T-helper 1 cell treated with Interleukin-12 subunit alpha and Interleukin-12 subunit beta and Interleukin-4 antibody, amounts not matched to agents 30 ng/mL and 1 ng/mL, for 36 hours (primary cell): ENCODE data around the gene CDC42. TPM values are rescaled to one million over a fixed set of nuclear protein-coding genes. Genes with fewer than 3 reads are reported as not detected.

Experiments
- intact Hi-C: fragments of 100-400 bp; cut with micrococcal nuclease; formaldehyde crosslinking; loops from one replicate; pipeline ENCODE4 v1.15.1; 2024
- total RNA-seq: library from RNA; stranded (reverse); gene quantifications from 2 replicates; pipeline ENCODE4 v1.2.3, GENCODE V29; 2022

CDC42 gene
- total RNA-seq, 1 donor from 2014 or later, result 419 TPM

DNA sequence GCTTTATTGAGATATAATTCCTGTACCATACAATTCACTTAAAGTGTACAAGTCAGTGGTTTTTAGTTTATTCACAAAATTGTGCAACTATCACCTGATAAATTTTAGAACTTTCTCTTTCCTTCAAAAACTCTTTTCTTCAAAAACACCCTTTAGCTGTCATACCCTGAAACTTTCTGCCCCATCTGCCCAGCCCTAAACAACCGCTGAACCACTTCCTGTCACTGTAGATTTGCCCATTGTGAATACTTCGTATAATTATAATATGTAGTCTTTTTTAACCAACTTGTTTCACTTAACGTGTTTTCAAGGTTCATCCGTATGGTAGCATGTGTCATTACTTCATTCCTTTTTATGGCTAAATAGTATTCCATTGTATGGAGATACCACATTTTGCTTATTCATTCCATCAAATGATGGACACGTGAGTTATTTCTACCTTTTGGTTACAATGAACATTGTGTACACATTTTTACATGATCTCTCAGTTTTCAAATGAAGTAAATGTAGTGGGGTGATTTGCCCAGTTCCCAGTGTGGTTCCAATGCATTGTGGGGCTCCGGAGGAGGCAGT is 52.4 kb downstream of the CDC42 start:
- intact Hi-C loops, result loop anchor here (1.0 to 2.0 kb wide), 6 partner anchors 13 to 537 kb away; no protein-coding TSS in a partner anchor

DNA sequence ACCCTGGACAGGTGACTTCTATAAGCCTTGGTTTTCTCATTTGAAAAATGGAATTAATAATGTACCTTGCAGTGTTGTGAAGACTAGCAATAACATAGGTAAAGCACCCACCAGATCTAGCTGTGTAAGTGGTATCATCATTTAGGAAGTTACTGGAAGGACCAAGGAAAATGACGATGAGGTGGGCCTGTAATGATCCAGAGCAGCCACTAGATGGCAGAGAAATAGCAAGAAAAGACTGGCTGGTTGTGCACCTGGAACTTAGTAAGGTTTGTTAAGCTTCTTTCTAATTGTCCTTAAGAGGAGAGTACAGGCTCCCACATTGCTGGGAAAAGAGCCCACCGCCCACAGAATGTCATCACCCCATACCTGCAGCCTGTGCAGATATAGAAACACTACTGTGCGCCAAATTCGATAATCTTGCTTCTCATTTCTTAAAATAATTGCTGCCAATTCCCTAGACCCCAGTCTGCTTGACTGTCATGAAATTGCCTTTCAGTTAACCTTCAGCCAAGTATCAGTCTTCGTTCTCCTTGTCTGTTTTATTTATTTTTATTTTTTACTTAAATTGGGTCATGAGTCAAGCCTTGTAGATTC is 53.2 kb downstream of the CDC42 start:
- intact Hi-C loops, result loop anchor here (1.0 to 2.0 kb wide), 6 partner anchors 13 to 537 kb away; no protein-coding TSS in a partner anchor

DNA sequence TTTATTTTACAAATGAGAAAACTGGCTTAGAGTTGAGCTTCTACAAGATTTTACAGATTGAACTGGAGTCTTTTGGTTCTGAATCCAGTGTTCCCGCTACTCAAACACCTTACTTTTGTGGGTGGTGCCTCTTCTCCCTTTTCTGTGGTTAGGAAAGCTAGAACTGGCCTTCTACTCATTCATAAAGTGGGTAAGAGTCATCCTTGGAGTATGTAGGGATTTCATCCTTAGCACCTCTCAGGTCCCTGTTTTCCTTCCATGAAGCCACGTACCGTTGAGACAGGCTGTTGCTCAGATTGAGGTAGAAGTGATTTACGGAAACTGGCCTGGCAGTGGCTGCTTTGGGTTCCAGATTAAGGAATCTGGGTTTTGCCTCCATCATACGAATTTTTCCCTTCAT is 54.6 kb downstream of the CDC42 start:
- intact Hi-C loops, result no loop called here

DNA sequence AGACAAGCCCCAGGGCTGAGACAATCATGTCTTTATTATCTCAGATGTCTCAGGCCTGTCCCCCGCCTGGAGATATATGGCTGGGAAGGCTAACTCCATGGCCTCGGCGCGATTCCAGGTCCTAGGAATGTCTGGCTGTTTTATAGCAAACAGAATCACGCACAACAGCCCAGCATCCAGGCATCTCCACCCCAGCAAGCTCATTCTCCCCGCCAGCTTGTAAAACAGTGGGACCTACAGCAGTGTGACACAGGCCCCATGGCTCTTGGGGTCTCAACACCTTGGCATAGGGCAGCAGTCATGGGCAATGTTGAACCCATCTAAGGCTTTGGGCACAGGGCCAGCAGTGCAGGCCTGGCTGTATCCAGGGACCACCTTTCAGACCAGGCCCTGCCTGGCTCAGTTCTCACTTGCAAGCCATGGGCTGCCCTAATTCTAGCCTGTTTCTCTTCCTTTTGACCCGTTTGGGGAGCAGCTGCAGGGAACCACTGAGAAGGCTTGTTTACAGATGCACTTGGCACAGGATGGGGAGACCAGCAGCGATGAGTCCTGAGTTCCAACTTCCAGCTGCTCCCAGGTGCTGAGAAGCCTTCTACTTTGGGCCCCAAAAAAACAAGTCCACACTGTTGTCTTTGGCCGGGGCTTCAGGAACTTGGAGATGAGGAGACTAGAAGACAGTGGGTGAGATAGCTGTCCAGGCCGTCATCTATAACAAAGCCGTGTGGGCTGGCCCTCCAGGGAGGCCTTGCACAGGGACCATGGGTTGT is 56.0 kb downstream of the CDC42 start:
- intact Hi-C loops, result no loop called here

DNA sequence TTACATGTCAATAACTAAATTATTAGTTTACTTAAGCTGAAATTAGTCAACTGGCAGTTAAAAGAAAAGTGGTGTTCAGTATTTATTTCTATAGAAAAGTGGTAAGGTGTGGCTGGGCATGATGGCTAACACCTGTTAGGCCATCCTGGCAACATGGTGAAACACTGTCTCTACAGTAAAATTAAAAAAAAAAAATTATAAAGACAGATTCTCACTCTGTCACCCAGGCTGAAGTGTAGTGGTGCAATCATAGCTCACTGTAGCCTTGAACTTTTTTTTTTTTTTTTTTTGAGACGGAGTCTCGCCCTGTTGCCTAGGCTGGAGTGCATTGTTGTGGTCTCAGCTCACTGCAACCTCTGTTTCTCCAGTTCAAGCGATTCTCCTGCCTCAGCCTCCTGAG is 57.5 kb downstream of the CDC42 start:
- intact Hi-C loops, result no loop called here

DNA sequence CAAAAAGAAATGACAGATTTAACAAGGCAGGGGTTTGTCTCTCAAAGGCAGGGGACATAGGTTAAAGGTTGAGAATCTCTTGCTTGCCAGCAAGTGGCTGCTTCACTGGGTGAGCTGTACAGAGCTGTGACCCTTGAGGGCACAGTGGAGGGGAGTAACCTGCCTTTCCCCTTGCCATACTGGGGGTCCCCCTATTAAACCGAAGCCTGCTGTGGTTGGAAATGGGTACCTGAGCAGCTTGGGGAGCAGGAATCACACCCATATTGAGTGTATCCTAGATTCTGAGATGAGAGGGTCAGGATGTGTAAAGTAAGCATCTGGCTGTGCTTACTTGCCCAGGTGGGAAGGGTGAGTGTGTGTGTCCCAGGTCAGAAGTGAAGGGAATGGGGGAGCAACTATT is 58.6 kb downstream of the CDC42 start:
- intact Hi-C loops, result no loop called here

DNA sequence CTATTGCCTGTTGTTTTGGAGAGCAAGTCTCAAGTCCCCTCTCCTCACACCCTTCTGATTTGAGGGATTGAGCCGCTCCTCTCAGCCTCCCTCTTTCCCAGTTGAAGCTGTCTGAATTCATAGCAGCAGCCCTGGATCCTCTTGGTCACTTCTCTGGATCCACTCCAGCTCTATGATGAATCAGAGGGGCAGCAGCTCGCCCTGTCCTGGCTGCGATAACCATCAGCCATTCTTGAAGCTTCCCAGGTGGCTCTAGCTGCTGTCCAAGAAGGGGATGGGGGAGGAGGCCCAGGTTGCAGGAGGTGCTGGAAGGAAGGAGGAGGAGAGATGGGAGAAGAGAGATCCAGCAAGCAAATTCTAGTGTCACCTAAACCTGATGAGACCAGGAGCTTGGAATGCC is 59.1 kb downstream of the CDC42 start:
- intact Hi-C loops, result no loop called here

DNA sequence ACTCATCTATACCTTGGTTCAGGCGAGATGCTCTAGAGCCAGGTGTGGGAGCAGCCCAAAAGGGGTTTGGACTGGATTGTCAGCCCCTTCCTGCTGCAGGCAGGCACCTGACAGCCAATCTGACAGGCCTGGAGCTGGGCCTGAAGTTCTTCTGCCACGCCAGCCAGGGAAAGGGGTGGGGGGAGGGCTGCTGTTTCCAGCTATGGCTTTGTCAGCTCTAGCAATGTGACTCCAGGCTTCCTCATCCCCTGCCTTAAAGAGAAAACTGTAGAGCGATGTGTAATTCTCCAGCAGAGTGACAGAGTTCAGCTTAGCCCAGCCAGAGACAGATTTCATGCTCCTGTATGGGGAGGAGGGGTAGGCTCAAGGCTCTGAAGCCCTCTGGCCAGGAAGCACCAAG is 60.0 kb downstream of the CDC42 start:
- intact Hi-C loops, result no loop called here

DNA sequence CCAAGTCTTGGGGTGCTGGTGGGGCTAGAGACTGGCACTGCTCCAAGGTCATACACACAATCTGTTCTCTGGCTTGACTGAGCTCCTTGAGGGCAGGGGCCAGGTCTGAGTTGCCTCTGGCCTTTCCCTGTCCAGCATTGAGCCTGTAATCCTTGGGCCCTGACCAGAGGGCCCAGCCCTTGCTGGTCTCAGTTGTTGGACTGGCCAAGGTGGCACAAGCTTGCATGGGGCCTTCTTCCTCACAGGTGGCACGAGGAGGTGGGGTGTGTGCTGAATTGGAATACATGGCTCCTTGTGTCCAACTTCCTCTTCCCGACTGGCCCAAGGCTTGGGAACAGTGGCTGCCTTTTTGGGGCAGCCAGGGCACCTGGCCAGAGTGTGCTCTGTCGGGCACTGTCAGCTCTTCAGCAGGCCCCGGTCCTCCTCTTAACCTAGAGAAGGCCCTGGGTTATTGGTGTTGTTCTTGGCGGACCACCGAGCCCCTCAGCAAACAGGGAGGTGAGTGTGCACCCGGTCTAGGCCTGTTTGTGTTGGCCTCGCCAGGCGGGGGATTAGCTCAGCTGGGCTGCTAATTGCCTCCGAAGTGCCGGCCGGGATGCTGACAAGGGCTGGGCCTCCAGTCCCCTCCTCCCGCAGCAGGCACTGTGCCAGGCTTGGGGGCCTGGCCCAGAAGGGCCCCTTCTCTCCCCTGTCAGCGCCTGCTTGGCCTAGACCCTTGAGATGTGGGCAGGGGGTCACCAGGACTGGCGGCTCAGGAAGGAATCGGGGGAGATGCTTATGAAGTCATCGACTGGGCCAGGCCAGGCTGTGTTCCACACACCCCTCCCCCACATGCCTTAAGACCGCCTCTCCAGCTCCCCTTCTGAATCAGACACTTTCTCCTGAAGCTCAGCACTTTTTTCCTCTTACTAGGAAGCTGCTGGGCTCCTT is 61.8 kb downstream of the CDC42 start:
- intact Hi-C loops, result no loop called here

DNA sequence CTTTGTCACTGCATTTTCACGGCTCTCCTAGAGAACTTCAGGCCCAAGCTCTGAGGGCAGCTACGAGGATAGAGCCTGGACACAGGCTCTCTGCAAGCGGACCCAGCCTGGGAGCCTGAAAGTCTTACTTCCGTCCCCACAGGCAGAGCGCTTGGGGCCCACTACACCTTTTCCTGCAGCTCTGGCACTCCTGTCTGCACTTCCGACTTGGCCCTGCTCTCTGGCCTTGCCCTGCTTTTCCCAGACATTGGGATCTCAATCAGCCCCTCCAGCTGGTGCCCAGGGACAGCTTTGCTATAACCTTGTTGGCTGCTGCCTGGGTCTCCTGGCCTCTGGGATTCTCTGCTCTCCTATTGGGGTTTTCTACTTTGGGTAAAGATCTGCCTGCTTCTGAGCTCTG is 62.8 kb downstream of the CDC42 start:
- intact Hi-C loops, result no loop called here

DNA sequence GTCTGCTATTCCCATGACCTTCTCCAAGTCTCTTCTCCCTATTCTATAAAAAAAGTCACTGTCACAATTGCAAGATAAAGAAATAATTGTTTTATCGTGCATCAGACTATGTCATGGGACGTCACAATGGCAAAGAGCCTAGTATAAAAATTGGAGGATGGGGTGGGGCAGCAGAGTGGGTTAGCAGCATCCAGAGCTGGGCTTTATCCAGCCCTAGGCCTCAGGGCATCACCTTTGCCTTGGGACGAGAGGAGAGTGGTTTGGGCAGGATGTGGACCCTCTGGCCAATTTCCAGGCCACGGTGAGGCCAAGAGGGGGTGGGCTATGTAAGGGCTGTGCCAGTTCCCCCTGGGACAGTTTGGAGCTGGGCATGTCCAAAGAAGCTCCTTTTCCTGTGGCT is 64.7 kb downstream of the CDC42 start:
- intact Hi-C loops, result no loop called here

DNA sequence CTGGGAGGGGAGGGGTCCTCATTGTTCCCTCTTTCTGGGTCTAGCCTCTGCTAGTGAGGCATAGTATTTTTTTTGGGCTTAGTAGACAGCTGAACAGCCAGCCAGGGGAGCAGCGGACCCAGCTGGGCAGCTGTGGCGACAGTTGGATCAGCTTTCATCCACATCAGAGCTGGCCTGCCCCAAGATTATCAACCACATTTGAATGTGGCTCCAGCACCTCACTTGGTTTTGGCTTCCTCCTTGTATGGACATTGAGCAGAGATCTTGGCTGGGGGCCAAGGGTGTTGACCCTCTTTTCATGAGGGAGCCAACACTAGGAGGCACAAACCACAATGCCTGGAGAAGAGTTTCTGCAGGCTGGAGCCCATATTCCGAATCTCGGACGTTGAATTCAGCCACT is 65.3 kb downstream of the CDC42 start:
- intact Hi-C loops, result no loop called here

DNA sequence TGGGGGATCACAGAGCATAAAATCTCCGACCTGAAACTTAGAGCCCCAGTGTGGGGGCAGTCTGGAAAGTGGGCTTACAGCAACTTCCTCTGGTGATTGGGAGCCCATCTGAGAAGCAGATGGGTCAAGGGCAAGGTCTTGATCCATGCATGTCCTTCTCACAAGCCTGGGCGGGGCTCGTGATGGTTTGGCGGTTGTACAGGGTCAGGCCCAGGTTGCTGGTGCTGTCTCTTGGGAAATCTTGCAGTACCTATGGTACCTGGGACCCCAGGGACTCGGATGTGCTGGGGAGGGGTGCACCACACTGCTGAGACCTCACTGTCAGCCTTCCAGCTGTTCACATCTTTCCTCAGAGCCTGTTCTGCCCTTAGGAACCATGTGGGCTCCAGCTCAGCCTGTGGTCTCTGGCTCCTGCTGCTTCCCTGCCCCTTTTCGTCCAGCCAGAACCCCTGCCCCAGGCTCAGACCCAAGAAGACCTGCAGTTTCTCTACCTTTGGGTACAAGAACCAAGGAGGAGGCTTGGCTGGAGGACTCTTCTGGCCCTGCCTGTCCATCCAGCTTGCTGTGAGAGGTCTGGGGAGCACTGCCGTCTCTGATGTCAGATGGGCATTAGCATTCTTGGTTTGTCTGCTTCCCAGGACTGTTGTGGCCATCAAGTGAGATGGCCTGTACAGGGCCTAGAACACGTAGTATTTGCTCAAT is 65.9 kb downstream of the CDC42 start:
- intact Hi-C loops, result no loop called here

DNA sequence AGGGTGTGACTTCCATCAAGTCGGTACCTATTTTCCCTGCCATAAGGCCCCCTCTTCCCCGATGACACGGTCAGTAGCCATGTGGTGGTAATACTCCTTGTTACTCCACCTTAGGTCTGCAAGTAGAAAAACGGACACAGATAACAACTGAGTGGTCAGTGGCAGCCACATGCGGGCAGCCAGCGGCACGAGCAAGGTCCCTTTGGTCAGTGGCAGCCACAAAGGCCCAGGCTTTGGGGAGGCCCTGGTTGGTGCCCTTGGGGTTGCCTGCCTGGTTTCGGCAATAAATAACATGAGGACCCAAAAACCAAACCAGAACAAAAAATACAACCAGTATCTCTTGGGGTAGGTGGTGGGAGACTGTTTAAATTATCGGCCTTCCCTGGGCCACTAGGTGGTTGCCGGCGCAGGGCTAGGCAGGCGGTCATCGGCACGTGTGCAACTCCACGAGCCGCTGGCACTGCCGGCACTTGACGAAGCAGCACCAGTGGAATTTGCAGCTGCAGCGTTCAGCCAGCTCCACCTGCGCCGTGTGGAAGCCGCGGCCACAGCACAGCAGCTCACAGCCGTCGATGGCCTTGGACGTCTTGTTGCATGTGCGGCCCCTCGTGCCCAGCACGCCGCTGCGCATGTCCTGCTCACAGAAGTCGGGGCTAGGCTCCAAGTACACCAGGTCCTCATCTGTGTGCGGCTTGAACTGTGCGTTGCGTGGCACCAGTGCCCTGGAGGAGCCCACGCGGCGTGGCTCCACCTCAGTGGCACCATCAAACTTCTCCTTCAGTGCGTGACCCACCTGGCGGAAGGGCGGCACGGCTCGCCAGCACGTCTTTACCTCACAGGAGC is 67.3 kb downstream of the CDC42 start:
- intact Hi-C loops, result no loop called here

DNA sequence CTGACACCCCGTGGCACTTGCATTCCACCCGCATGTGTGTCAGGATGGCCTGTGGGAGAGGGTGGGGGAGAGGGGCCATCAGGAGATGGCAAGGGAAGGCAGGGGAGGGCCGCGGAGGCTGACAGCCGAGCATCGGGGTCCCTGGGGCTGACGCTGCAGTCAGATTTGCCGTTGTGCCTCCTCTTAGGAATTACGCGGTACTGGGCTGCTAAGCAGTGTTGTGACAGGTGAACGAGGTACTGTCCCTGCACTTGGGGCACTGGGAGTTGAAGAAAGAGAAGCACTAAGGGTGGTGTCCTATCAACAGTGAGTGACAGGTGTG is 67.9 kb downstream of the CDC42 start:
- intact Hi-C loops, result no loop called here

DNA sequence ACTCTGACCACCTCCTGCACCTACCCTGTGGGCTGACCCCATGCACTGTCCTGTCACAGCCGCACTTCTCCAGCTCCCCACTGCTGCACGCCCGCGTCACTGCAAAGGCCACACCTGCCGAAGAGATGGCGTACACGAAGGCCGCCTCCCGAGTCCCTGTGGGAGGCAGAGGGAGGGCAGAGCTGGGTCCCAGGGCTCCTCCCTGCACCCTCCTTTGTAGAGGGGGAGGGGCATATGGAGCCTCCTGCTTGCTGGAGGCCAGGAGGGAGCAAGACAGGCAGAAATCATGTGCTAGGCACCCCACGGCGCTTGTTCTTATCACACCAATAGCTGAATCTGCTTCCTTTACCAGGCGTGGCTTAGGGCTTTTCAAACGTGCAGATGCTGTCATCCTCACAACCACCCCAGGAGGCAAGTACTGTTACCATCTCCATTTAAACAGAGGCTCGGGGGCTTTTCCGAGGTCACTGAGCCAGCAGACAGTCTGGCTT is 69.0 kb downstream of the CDC42 start:
- intact Hi-C loops, result no loop called here

DNA sequence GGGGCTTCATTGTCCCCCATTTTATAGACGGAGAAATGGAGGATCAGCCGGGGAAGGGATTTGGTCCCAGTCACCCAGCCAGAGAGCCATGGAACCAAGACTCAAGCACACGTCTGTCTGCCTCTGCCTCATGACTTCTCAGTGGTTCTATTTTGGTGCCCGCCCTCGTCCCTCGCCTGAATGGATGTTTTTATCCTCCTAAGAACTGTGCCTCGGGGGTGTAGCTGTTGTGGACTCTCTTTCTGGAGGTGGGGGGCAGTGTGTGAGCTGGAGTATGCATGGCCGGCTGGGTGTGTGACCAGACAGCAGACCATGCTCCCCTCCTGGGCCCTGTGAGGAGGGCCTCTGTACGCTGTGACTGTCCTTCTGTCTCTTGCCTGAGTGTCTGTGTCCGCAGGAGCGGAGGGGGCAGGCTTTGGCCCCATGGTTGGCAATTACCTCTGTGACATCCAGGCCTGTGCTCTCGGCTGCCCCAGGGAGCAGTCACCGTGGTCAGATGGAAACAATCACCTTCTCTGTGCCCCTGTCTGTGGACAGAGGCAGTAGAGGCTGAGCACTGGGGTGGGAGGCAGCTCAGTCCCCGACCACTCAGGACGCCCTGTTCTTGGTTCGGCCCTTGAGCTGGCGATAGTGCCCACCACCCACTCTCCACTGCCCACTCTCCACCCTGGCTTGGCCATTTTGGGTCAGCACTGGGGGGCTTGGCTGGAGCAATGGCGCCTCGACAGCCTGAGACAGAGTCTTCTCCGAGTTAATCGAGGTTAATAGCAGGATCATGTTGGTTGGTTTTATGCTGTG is 70.0 kb downstream of the CDC42 start:
- intact Hi-C loops, result no loop called here

DNA sequence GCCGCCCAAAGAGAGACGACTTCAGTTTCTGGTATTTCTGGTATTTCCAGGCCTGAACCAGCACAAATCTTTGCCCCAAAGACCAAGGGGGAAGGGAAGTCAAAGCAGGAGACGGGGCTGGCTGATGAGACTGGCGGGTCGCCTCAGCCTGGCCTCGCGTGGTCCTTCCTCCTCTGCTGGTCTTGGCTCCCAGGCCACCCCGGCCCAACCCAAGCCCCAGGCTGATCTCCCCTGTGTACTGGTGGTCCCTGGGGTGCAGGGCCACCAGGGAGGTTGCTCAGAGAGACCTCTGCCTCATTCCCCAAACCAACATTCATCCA is 70.5 kb downstream of the CDC42 start:
- intact Hi-C loops, result no loop called here

DNA sequence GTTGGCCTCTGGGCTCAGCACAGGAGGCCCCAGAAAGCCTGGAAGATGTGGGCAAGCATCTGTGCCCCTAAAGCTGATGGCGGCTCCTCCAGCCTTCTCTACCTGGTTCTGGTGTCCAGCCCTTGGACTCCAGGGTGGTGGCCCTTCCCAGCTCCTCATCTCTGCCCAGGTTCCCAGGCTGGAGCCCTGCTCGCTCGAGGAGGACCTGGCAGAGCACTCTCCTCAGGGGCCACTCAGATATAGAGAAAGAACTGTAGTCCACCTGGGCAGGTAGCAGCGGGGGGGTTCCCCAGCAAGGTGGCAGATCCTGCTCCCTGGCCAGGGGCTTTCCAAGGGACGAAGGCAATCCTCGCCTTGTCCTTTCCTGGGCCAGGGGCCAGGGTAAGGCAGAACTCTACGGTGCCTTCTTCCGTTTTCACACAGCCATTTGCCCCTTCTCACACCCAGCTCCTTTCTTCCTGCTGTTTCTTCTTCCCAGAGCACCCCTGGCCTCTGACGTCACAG is 71.4 kb downstream of the CDC42 start:
- intact Hi-C loops, result no loop called here
